Measurements from ENCODE around the gene IGFBP1. TPM values are rescaled to one million over a fixed set of nuclear protein-coding genes. Genes with fewer than 3 reads are reported as not detected.

The IGFBP1 gene
- polyA plus RNA-seq, 1 donor from 2014 or later: not detected

- H3K79me2 ChIP-seq (replicated peaks; ENCODE audit: insufficient read depth, low read length): no peaks in the 10 kb centered on the region
- no peak overlapping the region for H3K4me2 ChIP-seq (ENCODE audit: low read length)
- no peaks in the 10 kb centered on the region for H3K9me2 ChIP-seq (ENCODE audit: insufficient read depth, low read length)
- no peaks in the 10 kb centered on the region for H3K36me3 ChIP-seq (ENCODE audit: insufficient read depth, low read length)
- H3K27me3 ChIP-seq (ENCODE audit: insufficient read depth, low read depth, low read length): peaks cover 43% of the 10 kb centered on the region
- peaks cover 3% of the 10 kb centered on the region for H3F3A ChIP-seq (ENCODE audit: insufficient read depth, low read length, poor library complexity, severe bottlenecking)
- no peak overlapping the region for H3K4me3 ChIP-seq (ENCODE audit: low read length)
- H2AFZ ChIP-seq (ENCODE audit: low read depth, low read length): no peak overlapping the region
- H4K20me1 ChIP-seq (ENCODE audit: insufficient read depth): no peaks in the 10 kb centered on the region
- H3K27ac ChIP-seq (ENCODE audit: low read length): no peak overlapping the region
- H3K9ac ChIP-seq (ENCODE audit: low read length): no peak overlapping the region
- no peak for TF ChIP-seq TAF1 (IDR thresholded peaks at IDR 0.05; ENCODE audit: low read depth)
- no peak for TF ChIP-seq MXI1 (conservative IDR thresholded peaks at IDR 0.05; ENCODE audit: poor library complexity, severe bottlenecking)
- no peak for TF ChIP-seq EZH2 (IDR thresholded peaks at IDR 0.05; ENCODE audit: borderline replicate concordance, insufficient read depth, low read length, poor library complexity, severe bottlenecking)
- TF ChIP-seq SMC3 (conservative IDR thresholded peaks at IDR 0.05; ENCODE audit: poor library complexity): no peak
- no peak for TF ChIP-seq RAD21 (conservative IDR thresholded peaks at IDR 0.05)
- no peak for TF ChIP-seq EP300 (conservative IDR thresholded peaks at IDR 0.05; ENCODE audit: poor library complexity, severe bottlenecking)
- no peak for TF ChIP-seq POLR2AphosphoS5 (IDR thresholded peaks at IDR 0.05)
- TF ChIP-seq REST (IDR thresholded peaks at IDR 0.05; ENCODE audit: borderline replicate concordance): no peak
- TF ChIP-seq CTCF (IDR thresholded peaks at IDR 0.05; ENCODE audit: poor library complexity, severe bottlenecking): no peak
- no peaks in the 10 kb centered on the region for H3K9me3 ChIP-seq (ENCODE audit: low read length)
These were observed 30.3 kb downstream of the IGFBP1 start for GRCh38 chr7:45918556-45918955.

DNA sequence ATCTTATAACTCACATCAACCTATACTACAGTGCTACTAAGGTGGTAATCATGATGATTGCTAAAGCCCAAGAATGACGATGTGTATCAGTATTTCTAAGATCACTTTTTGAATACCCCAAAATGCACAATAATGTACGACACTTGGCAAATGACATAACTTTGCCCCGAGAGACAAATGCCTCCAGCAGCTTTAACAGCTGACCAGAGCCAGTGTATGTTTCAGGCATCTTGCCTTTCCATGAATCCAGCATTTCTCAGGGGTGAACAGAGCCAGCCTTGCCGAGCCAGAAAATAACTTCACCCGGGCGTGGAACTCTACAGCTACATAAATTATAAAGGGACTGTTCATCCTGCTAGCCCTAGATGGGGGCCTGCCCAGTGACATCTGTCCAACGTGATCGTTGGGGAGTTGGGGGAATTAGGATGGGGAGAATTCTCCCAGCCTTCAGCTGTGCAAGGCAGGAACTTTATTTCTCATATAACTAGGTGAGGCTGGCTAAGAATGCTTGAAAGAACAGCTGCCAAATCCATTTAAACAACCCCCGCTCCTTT lies 31.0 kb downstream of the IGFBP1 start:
- H2AFZ ChIP-seq (ENCODE audit: low read depth, low read length): no peak overlapping the region

More for the DNA sequence above, 31.0 kb downstream of the IGFBP1 start:
- Histone ChIP-seq H3K4me2 (ENCODE audit: low read length) (no peak overlapping the region), H3K36me3 (ENCODE audit: insufficient read depth, low read length) (no peaks in the 10 kb centered on the region), H3K4me3 (ENCODE audit: low read length) (no peak overlapping the region), H3K9me2 (ENCODE audit: insufficient read depth, low read length) (no peaks in the 10 kb centered on the region), H3K27ac (ENCODE audit: low read length) (no peak overlapping the region), H3F3A (ENCODE audit: insufficient read depth, low read length, poor library complexity, severe bottlenecking) (peaks cover 3% of the 10 kb centered on the region), H3K9me3 (ENCODE audit: low read length) (no peaks in the 10 kb centered on the region), H3K79me2 (replicated peaks; ENCODE audit: insufficient read depth, low read length) (no peaks in the 10 kb centered on the region), H4K20me1 (ENCODE audit: insufficient read depth) (no peaks in the 10 kb centered on the region), H3K9ac (ENCODE audit: low read length) (no peak overlapping the region), H3K27me3 (ENCODE audit: insufficient read depth, low read depth, low read length) (peaks cover 43% of the 10 kb centered on the region)
- TF ChIP-seq RAD21 (conservative IDR thresholded peaks at IDR 0.05) (no peak), CTCF (IDR thresholded peaks at IDR 0.05; ENCODE audit: poor library complexity, severe bottlenecking) (no peak), SMC3 (conservative IDR thresholded peaks at IDR 0.05; ENCODE audit: poor library complexity) (no peak), MXI1 (conservative IDR thresholded peaks at IDR 0.05; ENCODE audit: poor library complexity, severe bottlenecking) (no peak), TAF1 (IDR thresholded peaks at IDR 0.05; ENCODE audit: low read depth) (no peak), EP300 (conservative IDR thresholded peaks at IDR 0.05; ENCODE audit: poor library complexity, severe bottlenecking) (no peak), POLR2AphosphoS5 (IDR thresholded peaks at IDR 0.05) (no peak), REST (IDR thresholded peaks at IDR 0.05; ENCODE audit: borderline replicate concordance) (no peak), EZH2 (IDR thresholded peaks at IDR 0.05; ENCODE audit: borderline replicate concordance, insufficient read depth, low read length, poor library complexity, severe bottlenecking) (no peak)

Measured in neural cell (in vitro differentiated cells).